Stromal cell of bone marrow (primary cell): ENCODE measurements around the gene TIMM23.
"Not testable (repeated sequence)": the region's sequence is repeated elsewhere in the genome, so short reads cannot be mapped to it uniquely, and the experiment has no call there.

ENCODE experiments used
- DNase-seq: peaks from one replicate; pipeline ENCODE4 v3.0.0-alpha.2; 2012; ENCODE audit warnings: low read depth

The TIMM23 gene

DNA sequence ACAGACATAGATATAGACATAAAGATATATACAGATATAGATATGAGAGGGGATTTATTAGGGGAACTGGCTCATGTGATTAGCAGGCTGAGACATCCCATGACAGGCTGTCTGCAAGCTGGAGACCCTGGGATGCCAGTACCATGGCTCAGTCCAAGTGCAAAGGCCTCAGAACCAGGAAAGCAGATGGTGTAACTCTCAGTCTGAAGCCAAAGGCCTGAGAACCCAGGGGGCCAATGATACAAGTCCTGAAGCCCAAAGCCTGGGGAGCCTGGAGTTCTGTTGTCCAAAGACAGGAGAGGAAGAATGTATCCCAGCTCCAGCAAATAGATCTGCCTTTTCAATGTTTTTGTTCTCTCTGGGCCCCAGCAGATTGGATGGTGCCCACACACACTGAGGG is 52.7 kb downstream of the TIMM23 start:
- no peak for DNase-seq

DNA sequence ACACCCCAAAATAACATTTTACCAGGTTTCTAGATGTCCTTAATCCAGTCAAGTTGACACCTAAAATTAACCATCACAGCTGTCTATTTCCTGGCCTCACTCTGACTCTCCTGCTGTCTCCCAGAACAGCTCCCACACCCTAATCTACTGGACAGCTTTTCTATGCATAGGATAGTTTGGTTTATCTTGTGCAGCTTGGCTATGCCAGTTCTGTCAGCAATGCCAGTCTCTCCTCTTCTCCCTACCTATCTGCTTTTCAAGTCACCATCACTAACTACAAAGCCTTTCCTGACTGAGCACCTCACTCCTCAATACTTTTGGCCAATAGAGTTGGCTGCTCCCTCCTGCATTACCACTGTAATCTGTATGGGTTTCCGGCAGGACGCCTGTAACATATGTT is 53.1 kb downstream of the TIMM23 start:
- no peak for DNase-seq

DNA sequence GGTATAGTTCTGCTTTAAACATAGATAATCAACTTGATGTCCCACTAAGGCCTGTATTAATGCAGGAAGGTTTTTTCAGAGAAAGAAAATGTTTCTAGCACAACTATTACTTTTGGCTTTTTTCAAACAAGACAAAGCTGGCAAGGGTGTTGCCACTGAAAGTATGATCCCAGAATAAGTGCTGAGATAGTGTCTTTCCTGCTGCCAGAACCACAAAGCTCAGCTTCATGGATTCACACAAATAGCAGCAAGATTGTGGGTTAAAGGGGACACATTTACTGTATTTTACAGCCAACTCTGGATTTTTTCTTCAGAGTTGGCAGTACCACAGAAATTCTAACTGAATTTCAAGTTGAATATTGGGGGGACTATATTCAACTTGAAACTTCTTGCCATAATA is 53.8 kb downstream of the TIMM23 start:
- DNase-seq: no peak

DNA sequence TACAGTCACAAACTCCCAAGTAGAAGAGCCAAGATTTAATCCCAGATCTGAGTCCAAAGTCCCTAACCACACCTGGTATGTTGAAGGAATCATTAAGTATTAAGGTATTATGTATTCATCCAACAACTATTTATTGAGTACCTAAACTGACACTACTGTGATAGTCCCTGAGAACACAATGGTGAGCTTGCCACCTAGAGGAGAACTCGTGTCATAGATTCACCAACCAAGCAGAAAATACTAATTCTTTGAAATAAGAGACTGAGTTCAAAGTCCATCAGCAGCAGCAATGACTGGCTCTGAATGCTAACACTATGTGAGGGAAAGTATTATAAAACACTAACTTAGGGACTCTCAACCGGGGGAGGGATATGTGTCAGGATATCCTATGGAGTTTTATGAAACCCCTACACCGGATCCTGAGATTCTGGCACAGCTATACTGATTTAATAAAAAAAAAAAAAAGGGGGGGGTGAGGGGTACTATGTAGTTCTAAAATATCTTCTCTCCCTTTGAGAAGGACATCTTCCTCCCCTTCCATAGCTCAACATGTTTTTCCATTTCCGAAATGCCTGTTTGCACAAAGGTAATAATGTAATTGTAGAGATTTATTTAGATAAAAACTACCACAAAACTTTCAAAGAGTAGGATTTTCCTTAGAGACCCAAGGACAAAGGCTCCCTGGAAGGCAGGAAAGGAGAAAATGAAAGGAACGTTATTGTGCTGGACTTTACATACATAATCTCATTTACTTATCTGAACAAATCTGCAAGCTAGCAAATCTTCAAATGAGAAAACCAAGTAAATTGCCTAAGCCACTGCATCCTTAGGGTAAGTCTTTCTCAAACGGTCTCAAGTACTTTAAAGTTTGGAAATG is 56.5 kb downstream of the TIMM23 start:
- peak; percentile 56 for DNase-seq

DNA sequence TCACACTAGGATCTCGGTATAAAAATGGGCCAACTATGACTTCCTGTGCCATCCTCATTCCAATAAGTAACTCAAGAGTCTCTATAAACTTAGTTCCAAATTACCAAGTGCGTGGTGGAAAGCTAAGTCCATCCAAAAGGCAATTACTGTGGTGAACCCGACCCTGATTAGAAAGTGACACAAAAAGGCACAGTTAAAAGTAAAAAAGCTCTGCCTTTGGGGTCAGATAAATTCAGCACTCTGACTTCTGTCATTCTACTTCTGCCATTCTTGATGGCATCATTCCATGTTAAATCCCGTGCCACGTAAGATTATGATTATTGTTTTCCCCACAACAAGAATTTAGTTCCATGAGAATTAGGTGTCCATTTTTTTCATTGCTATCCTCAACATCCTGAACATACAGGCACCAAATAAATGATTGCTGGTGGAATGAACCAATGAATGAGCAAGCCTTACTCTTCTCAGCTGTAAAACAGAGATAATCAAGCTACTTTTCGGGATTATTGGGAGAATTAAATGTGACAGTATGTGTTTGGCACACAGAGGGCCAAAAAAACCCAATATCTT is 57.3 kb downstream of the TIMM23 start:
- DNase-seq: no peak

DNA sequence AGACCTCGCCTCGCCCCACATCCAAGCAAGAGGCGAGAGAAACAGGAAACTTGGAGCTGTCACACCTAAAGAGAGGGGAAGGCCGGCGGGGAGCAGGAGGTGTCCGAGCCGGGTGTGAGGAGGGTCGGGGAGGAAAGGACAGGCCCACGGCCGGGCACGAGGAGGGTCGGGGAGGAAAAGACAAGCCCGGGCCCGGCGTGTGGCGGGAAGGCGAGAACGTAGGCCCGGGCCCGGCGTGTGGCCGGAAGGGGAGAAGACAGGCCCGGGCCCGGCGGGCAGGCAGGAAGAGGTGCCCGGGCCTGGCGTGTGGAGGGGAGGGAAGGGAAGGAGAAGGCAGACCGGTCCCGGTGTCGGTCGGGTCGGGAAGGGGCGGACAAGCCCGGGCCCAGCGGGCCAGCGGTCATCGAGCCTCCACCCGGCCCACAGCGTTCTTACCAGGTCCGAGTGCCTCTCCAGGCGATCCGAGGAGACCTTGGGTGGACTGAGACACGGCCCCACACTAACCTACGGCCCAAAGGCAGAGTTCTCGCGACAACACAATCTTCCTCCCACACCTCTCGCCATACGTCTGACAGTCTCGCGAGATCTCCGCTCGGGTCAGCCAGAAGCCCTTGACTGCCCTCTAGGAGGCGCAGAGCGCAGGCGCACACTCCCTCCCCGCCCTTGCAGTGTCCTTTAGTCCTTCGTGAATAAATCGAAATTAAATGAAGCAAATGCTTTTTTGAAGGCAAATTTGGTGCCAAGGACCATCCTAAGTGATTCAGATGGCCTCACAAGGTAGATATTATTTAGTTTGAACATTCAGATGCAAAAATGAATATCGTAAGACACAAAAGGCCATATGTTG is 58.0 kb downstream of the TIMM23 start, which contains the start of gene NCOA4:
Gene NCOA4 (minus strand): TSS at position 533 of the 847 bp plus-strand sequence. CDS start 13,943 bp downstream, outside the sequence.
- peak; percentile 98 for DNase-seq

DNA sequence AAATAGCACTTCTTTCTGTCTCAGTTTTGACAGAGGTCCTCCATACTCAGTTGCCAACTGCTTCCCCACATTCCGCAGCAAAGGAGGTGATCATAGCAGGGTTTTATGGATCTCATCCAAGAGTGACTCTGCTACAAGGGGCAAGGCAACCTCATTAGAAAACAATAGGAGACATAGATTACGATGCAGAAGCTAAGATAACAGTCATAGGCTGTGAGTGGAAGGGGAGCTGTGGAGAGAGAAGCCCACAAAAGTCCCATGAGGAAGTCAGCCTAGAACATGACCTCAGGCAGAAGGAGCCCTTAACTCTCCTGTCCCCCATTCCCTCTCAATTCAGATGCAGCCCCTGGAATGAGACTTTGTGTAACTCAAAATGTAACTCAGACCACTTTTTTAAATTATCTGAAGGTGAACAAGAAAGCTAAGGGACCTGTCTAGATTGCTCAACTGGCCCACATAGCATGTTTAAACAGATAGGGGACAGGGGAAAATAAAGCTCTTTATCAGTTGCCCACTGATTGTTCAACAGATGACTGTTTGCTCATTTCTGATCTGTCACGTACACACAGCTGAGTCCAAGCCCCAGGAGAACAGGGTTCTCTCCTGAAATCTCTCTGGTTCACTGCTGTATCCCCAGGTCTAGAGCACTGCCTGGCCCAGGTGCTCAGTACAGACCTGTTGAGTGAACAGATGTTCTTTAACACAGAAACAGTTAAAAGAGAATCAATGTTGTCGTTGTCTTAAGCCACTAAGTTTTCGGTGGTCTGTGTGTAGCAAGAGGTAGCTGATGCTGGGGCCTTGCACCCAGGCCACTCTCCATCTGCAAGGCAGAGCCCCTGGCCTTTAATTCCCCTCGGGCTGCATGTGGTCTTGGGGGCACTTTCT is 59.6 kb downstream of the TIMM23 start:
- no peak for DNase-seq

DNA sequence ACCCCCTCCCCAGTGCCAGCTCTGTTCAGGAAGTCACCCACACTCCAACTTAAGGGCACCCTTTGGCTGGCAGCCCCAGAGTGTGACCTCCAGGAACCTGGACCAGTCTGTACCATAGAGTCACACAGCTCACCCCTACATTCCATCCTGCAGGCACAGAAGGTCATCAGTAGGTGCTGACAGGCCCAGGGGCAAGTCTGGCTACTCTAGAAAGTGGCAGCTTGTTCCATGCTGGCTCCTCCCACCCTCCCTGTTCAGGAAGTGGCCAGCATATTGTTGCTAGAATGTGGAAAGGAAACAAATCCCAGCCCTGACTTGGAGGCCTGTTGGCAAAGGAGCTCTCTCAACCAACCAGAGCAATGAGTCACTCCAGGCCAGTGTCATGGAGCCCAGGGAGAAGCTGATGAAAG is 61.3 kb downstream of the TIMM23 start:
- peak; percentile 83 for DNase-seq

DNA sequence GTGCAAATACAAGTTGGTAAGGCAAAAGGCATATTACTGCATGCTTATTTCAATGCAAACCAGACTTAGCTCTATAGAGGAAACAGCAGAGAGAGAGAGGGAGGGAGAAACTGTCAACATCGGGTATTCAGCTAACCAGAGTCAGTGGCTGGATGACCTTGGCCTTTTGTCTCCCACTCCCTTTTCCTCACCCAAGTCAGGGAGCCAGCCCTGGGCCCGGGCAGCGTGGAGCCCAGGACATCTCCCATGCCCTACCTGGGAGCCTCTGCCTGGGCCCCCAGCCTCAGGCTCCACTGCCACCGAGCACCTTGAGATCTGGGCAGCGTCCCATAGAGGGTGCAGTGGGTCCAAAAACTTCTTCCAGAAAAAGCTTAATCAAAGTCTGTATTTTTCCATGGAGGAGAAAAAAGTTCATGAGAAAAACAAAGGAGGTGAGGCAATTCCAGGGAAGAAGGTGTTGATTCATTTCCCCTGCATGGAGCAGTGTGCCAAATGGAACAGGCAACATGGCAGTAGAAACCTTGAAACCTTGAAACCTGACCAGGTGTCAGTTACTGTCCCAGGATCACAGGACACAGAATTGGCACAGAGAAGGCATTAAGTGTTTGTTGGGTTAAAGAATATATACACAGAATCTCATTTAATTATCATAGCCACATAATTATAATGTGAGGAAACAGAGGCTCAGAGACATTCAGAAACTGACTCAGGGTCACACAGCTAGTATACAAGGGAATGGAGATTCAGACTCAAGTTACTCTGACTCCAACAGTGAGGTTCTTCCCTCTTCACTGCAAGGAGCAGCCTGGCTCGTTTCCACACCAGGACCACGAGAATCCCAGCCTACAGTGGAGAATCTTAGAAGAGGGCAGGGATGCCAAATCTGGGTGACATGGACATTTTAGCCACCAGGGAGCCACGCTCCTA is 63.9 kb downstream of the TIMM23 start:
- DNase-seq: no peak

DNA sequence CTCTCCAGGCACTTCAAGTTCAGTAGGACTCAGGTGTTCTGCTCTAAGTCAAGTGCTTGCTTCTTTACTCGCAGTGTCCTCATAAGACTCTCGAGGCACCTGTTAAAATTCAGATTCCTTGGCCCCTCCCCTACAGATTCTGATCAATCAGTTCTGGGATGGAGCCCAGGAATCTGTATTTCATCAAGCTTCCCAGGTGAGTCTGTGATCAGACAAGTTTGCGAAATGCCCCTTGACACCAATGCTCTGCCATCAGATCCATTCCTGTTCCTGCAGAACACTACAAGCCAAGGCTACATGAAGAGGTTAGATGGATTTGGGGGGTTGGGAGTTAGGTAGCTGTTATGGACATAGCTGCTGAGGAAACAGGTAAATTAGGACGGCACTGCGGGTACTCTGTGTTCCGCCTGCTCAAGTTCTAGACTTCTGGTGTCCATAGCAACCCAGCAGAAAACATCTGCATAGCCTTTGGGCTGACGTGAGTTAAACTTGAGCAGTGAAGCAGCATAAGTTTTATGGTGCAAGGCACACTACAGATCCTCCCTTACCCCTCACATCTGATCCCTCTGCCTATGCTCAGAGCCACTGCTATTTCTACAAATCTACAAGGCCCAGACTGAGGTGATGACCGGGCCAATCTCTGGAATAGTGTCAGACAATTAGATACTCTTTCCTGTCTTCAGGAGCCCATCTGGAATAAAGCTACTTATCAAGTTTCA is 65.0 kb downstream of the TIMM23 start:
- no peak for DNase-seq

DNA sequence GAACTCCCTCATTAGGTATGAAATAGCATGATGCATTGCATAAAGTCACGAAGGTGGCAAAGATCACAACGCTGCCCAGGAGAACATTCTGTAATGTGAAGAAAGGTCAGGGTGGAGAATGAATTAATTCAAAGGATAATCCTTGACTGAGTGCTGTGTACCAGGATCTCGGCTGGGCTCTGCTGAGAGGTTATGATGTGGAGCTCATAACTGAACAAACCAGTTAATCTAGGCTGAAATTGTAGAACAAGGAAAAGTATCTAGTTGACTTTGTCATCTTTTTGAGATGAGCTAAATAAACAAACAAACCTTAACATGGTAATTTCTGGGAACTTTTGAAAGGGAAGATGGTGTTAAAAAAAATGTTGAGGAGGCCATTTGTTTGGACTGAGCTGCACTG is 67.7 kb downstream of the TIMM23 start:
- DNase-seq: no peak

DNA sequence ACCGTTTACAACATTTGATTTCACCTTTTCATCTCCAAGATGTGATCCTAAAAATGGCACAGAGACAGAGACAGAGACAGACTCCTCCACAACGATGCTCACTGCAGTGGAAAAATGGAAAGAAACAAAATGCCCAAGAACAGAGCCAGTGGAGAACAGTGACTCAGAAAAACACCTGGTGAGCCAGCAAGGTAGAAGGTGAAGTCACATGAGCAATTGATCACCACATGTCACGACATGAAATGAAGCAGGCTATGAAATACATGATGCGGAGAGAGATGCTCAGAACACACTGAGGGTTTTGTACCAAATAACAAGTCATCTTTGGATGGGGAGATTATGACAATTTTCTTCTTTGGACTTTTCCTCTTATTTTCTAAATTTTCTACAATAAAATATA is 70.2 kb downstream of the TIMM23 start:
- no peak for DNase-seq

DNA sequence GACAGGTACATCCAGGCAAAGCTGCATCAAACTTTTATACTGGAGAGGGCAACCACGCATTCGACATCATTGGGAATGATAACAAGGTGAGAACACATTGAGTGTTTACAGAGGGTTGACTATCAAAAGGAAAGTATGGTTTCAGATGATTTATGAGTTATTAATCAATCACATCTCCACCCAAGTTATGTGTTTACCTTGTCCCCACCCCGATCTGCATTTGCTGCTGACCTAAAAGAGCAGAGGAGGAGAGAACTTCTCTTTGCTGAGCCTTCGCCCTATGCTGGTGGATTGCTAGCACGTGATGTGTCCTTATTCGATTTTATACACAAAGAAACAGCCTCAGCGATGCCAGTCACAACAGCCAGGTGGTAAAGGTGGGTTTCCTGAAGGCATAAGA is 74.0 kb downstream of the TIMM23 start, which contains the start of gene MSMB:
Gene MSMB (minus strand): TSS at position 9 of the 400 bp plus-strand sequence. CDS start 32 bp downstream, outside the sequence.
- DNase-seq: no peak

DNA sequence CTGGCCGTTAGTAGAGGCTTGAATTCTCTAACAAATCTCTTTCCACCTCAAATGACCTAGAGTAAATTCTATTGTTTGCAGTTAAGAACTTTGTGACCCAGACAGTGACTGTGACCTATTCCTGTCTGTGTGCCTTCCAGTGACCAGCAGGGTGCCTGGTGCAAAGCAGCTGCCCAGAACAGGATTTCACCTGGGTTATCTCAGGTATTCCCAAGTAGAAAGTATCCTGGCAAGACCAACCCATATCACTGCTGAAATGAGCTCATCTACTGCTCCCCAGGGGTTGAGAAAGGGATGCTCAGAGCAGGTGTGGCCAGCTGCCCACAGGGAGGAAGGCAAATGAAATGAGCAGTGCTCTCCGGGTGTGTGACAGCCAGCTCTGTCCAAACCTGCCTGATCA is 75.9 kb downstream of the TIMM23 start:
- DNase-seq: no peak

DNA sequence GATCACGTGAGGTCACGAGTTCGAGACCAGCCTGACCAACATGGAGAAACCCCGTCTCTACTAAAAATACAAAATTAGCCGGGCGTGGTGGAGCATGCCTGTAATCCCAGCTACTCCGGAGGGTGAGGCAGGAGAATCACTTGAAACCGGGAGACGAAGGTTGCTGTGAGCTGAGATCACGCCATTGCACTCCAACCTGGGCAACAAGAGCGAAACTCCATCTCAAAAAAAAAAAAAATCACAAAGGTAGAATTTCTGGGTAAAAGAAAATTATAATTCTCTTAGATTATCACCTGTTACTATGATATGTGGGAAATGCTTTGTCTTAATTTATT is 77.2 kb downstream of the TIMM23 start:
- not testable (repeated sequence) for DNase-seq

DNA sequence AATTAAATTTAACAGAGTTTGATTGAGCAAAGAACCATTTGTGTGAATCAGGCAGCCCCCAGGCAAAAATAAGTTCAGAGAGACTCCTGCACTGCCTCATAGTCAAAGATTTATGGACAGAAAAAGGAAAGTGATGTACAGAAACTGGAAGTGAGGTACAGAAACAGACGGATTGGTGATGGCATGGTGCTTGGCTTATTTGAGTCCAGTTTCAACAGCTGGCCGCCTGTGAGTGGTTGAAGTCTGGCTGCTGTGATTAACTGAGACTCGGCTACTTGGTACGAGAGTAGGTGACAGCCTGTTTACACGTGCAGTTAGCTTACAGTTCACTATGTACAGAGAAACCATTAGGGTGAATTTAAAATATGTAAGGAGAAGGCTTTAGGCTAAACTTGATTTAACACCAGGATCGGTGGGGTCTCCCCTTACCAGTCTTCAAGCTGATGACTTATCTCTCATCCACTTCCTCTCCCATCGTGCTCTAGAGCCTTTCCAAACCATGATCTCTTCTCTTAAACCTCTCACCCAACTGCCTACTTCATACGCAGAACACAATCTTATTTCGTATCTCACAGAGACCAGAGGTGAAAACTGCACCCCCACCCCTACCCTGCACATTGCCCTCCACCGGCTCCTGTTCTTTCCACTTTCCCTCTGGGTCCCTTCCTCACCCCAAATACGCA is 78.8 kb downstream of the TIMM23 start:
- DNase-seq: no peak

DNA sequence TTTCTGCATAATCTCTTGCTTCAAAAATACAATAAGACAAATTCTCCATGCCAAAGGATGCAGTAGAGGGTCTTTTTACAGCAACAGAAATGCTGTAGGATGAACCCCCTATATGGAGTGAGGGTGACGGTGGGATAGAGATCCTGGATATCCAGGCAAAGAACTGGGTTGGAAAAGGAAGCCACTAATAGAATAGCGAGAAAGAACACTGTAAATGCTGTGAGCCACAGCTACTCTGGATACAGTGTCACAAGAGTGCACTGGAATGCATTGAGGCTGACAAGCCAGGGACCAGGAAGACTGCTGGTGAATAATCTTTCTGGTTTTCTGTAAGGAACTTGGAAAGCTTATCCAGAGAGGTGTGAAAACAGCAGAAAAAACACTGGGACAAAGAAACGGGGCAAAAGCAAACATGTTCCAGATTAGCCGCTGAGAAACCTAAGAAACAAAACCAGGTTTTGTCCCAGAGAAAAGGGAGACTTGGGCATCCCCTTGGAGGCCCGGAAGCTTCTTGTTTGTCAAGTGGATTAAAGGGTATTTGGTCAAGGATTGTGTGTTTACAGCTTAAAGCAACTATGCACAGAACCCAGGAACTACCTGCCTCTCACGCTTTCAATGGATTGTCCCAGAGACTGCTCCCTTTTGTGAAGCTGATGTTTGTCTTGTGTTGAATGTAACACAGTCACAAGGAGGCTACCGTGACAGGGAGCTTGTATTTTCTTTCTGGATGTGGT is 79.9 kb downstream of the TIMM23 start:
- no peak for DNase-seq

DNA sequence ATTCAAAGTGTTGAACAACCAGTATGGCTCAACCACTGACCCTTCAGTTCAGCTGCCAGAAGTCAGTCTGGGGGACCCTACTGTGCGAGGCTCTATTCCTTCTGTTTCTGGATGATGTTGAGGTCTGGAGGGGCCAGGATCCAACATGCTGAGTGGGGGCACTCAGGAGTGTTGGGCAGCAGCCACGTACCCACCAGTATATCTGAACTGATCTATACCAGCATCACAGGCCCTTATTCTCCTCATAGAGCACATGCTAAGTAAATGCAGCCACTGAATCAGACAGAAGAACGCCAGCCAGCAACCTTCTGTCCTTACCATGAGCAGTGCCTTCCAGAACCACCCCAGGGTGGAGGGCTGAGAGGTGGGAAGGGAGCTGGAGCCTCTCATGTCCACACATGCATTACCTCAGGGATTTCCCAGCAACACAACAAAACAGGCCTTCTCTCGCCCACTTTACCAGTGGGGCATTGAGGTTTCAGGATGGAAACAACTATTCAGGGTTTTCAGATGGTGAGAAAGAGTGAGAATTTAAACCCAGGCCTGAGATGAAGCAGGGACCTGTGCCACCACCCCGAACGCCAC is 80.6 kb downstream of the TIMM23 start:
- DNase-seq: no peak
